GM04504 (cell line): Measurements from ENCODE around the gene PKDCC.
A peak's percentile ranks its signal among the peaks of the same experiment; 100 is the strongest.

Experiments used
- DNase-seq: peaks from one replicate; pipeline ENCODE4 v3.0.0-alpha.2; 2012; ENCODE audit warnings: low read depth

PKDCC gene, protein sequence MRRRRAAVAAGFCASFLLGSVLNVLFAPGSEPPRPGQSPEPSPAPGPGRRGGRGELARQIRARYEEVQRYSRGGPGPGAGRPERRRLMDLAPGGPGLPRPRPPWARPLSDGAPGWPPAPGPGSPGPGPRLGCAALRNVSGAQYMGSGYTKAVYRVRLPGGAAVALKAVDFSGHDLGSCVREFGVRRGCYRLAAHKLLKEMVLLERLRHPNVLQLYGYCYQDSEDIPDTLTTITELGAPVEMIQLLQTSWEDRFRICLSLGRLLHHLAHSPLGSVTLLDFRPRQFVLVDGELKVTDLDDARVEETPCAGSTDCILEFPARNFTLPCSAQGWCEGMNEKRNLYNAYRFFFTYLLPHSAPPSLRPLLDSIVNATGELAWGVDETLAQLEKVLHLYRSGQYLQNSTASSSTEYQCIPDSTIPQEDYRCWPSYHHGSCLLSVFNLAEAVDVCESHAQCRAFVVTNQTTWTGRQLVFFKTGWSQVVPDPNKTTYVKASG

GRCh38 chr2:42047488-42048298 is at the start of gene PKDCC:
PKDCC (plus strand) TSS chr2:42048021; CDS start chr2:42048200, 179 bp downstream.
- DNase-seq, result peak; percentile 58

- no peak for DNase-seq
Measured at GRCh38 chr2:41998186-41999127, 49.4 kb upstream of the PKDCC start.

DNA sequence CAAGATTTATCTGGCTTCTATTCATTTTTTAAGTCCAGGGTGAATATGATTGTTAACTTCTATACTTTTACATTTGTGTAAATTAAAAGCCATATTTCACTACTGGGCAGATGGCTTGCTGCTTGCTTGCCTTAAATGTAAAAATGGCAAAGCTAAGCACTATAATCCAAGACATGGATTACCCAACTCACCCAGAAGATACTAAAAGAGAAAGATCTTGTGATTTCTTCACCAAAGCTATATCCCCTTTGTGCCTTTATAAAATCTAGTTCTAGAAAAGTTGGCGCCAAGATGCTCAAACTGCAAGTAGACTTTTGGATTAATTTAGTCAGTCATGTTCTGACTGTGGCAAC is 48.7 kb upstream of the PKDCC start:
- DNase-seq, result no peak

GRCh38 chr2:41999592-42000281 is 48.1 kb upstream of the PKDCC start:
- no peak for DNase-seq

DNA sequence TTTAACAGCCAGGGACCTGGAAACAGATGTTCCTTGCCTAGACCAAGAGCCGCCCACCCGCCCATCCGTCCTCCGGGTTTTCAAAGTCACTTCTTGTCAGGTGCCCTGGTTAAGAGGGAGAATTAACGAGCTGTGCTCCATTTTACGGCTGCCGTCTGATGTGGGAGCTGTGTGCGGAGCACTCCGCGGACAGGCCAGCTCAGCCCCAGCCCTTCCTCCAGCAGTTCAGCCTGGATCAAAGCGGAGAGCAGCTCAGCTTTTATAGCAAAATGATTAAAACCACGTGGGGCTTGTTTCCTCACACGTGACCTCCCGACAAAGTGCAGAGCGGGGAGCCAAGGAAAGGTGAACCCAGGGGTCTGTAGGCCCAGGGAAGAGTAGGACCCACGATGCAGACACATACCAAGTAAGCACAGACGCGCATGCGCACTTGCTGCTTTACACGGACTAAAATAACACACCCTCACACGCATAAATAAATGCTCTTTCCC is 46.1 kb upstream of the PKDCC start:
- no peak for DNase-seq

DNA sequence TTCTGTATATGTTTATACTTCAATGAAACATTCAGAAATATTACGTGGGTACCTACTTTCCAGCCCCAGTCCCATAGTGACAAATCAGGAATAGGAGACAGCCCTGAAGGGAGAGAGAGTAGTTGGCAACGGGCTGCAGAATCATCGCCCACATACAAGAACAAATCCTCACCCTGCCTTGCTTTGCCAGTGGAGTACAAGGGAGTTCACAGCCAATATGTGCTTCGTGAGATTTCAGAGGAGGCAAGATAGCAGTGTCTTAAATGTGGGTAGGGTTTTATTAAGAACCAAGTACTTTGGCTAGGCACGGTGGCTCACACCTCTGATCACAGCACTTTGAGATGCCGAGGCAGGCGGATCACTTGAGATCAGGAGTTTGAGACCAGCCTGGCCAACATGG is 40.3 kb upstream of the PKDCC start:
- no peak for DNase-seq

- no peak for DNase-seq
Measured at GRCh38 chr2:42008241-42008921, 39.4 kb upstream of the PKDCC start.

GRCh38 chr2:42009657-42010580 is 37.9 kb upstream of the PKDCC start:
- DNase-seq, result no peak

DNA sequence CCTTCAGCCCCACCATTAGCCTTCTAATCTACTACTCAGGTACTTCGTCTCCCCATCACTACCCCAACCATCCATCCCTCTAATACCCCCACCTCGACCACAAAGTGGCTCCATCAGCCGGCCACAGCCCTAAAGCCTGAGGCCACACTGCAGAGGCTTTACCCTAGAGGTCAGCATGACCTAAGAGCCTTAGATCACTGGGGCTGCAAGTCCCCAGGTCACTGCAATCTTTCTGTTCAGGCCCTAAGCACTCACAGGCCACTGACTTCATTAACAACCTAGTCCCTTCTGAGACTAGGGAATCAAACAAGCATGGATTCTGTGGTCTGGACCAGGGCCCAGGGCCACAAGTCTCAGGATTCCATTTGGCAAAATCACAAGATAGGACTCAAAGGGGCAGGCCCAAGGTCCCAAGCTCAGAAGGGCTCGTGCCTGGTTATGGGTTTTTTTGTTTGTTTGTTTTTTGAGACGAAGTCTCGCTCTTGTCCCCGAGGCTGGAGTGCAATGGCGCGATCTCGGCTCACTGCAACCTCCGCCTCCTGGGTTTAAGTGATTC is 37.0 kb upstream of the PKDCC start:
- peak; percentile 78 for DNase-seq

DNA sequence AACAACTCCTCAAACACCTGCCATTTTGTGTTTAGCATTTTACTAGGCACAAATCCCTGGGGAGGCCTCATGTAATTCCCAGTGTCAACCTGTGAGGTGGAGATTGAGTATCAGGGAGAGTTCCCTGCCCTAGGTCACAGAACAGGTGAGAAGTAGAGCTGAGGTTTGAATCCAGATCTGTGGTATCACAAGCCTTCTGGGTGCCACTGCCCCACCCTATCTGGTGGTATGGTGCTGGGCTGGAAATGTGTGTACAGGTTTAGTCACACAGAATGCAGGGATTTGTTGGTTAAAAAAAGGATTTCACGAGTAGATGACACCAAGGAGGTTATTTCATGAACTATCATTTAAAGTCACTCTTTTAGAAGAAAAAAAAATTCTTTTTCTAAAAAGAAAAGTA is 35.7 kb upstream of the PKDCC start:
- DNase-seq, result no peak

DNA sequence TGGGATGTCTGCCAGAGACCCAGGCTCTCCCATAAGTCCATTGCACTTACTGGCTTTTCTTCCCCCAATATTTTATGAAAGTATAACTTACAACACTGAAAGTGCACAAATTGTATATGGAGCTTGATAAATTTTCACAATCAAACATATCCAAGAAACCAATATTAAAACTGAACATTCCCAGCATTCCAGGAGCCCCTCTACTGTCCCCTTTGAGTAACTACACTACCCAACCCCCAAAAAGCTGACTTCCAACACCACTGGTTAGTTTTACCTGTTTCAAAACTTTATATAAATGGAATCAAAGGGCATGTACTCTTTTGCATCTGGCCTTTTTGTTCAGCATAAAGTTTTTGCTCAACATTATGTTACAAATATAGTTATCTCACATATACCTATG is 35.2 kb upstream of the PKDCC start:
- DNase-seq, result no peak

DNA sequence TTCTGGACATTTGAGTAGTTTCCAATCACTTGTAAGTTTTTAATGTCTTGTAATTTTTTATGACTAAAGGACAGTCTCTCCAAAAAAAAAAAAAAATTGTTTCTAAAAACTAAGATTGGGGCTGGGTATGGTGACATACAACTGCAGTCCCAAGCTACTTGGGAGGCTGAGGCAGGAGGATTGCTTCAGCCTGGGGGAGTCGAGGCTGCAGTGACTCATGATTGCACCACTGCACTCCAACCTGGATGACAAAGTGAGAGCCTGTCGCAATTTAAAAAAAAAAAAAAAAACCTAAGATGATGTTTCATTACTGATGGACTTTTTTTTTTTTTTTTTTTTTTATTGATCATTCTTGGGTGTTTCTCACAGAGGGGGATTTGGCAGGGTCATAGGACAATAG is 34.4 kb upstream of the PKDCC start:
- DNase-seq, result no peak

GRCh38 chr2:42021464-42021863 is 26.4 kb upstream of the PKDCC start:
- peak; percentile 85 for DNase-seq

GRCh38 chr2:42025151-42025582 is 22.7 kb upstream of the PKDCC start:
- no peak for DNase-seq

GRCh38 chr2:42026272-42026671 is 21.5 kb upstream of the PKDCC start:
- no peak for DNase-seq

GRCh38 chr2:42028571-42029148 is 19.2 kb upstream of the PKDCC start:
- DNase-seq, result no peak

GRCh38 chr2:42029171-42029570 is 18.6 kb upstream of the PKDCC start:
- DNase-seq, result no peak

DNA sequence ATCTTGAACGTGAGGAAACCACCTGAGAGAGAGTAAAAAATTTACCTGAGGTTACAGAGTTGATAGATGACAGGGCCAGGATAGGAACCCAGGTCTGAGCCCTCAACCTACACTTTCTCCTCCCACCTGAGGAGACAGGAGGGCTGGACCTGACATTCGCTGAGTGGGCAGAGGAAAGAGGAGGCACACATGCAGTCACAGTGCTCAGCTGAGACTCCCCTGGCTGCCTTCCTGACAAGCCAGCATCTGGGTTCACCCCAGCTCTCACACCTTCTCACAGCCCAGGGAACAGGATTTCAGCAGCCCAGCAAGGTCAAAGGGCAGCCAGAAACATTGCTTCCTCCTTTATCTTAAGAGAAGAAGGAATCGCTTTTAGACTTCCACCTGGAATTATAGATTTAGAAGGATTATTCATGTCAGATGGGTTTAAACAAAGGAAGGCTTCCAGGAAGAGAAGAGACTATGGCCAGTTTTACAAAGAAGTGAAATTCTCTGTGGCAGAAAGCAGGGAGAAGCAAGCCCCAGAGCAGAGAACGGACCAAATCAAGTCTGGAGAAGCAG is 18.1 kb upstream of the PKDCC start:
- DNase-seq, result no peak
